LNCAP (cell line): ENCODE measurements around the gene GATA3.

Experiments used
- CTCF ChIP-seq: fragments of 450-650 bp; IDR thresholded peaks from 2 replicates; pipeline ENCODE4 v1.5.1; 2017; ENCODE audit warnings: mild to moderate bottlenecking

The GATA3 gene

GRCh38 chr10:8104721-8105120 is 50.2 kb downstream of the GATA3 start:
- TF ChIP-seq CTCF = no peak

GRCh38 chr10:8105932-8106331 is 51.4 kb downstream of the GATA3 start:
- TF ChIP-seq CTCF = no peak

- no peak for TF ChIP-seq CTCF
These were observed 57.9 kb downstream of the GATA3 start for GRCh38 chr10:8112230-8112905.

- TF ChIP-seq CTCF = no peak
These were observed 58.5 kb downstream of the GATA3 start for GRCh38 chr10:8112942-8113442.

GRCh38 chr10:8113616-8114015 is 59.1 kb downstream of the GATA3 start:
- no peak for TF ChIP-seq CTCF

GRCh38 chr10:8114741-8115617 is 60.5 kb downstream of the GATA3 start:
- no peak for TF ChIP-seq CTCF

- no peak for TF ChIP-seq CTCF
These were observed 61.1 kb downstream of the GATA3 start for GRCh38 chr10:8115618-8115980.
